Suprapubic skin (tissue), 4 donors: ENCODE results near the gene BMP10. TPM values are rescaled to one million over a fixed set of nuclear protein-coding genes. Genes with fewer than 3 reads are reported as not detected.

Experiments used
- DNase-seq, 2 donors: peaks; one replicate each; pipeline ENCODE4 v3.0.0-alpha.2; 2019; ENCODE audit warnings: low spot score in 2 of 2
- H3K27ac ChIP-seq: fragments of 200-600 bp; sonication (generic); one replicate; pipeline ENCODE4 v1.5.1; 2019
- H3K27me3 ChIP-seq: fragments of 200-600 bp; sonication (generic); one replicate; pipeline ENCODE4 v1.5.1; 2019
- H3K36me3 ChIP-seq: fragments of 200-600 bp; sonication (generic); one replicate; pipeline ENCODE4 v1.5.1; 2019
- H3K4me1 ChIP-seq: fragments of 200-600 bp; sonication (generic); one replicate; pipeline ENCODE4 v1.5.1; 2019
- H3K4me3 ChIP-seq: fragments of 200-600 bp; sonication (generic); one replicate; pipeline ENCODE4 v1.5.1; 2019; ENCODE audit warnings: mild to moderate bottlenecking
- H3K9me3 ChIP-seq: fragments of 200-600 bp; sonication (generic); one replicate; pipeline ENCODE4 v1.5.1; 2019
- CTCF ChIP-seq, 2 donors: fragments of 200-600 bp in 1 of 2; fragments of 450-650 bp in 1 of 2; sonication (generic) in 1 of 2; IDR thresholded peaks; one replicate each; pipeline ENCODE4 v1.5.1; 2016 to 2019; ENCODE audit warnings: antibody characterized with exemption in 2 of 2, mild to moderate bottlenecking in 1 of 2, moderate library complexity in 1 of 2
- EP300 ChIP-seq: sonication (generic); formaldehyde crosslinking; IDR thresholded peaks from one replicate; pipeline ENCODE4 v1.6.1; 2017; ENCODE audit warnings: antibody characterized with exemption
- POLR2A ChIP-seq, 2 donors: fragments of 450-650 bp; IDR thresholded peaks; one replicate each; pipeline ENCODE4 v1.6.1; 2017; ENCODE audit warnings: antibody characterized with exemption in 2 of 2, mild to moderate bottlenecking in 2 of 2, moderate library complexity in 2 of 2
- POLR2AphosphoS5 ChIP-seq, 3 donors: sonication (generic); formaldehyde crosslinking; IDR thresholded peaks; one replicate each; pipeline ENCODE4 v1.6.1; 2017; ENCODE audit warnings: antibody characterized with exemption in 3 of 3
- WGBS: methylation state at CpG from one replicate; pipeline ENCODE4 v1.1.5; 2018; 5-methylcytosine and 5-hydroxymethylcytosine counted together
- total RNA-seq, 4 donors: library from RNA; depleted of rRNA; stranded (reverse); fragments of >200 nt; gene quantifications; one replicate each; pipeline ENCODE4 v1.1.0, GENCODE V29; 2016

The BMP10 gene
- total RNA-seq, 4 donors from 2014 or later = not detected

GRCh38 chr2:68880213-68880612 is 9.0 kb upstream of the BMP10 start:
- TF ChIP-seq POLR2A (IDR thresholded peaks at IDR 0.05) = no peak
- Histone ChIP-seq H3K4me3 (no peak overlapping the region), H3K27me3 (no peaks in the 10 kb centered on the region), H3K9me3 (no peaks in the 10 kb centered on the region), H3K4me1 (no peaks in the 10 kb centered on the region), H3K27ac (no peak overlapping the region), H3K36me3 (no peaks in the 10 kb centered on the region)
- no peak for DNase-seq

GRCh38 chr2:68879296-68879695 is 8.1 kb upstream of the BMP10 start:
- DNase-seq = no peak
- TF ChIP-seq CTCF (IDR thresholded peaks at IDR 0.05) (no peak), POLR2AphosphoS5 (IDR thresholded peaks at IDR 0.05) (no peak), POLR2A (IDR thresholded peaks at IDR 0.05) (no peak)
- 84% methylated on average over 3 of the region's 3 CpGs for WGBS

GRCh38 chr2:68878753-68879152 is 7.6 kb upstream of the BMP10 start:
- Histone ChIP-seq H3K9me3 (no peaks in the 10 kb centered on the region), H3K36me3 (no peaks in the 10 kb centered on the region), H3K4me1 (no peaks in the 10 kb centered on the region), H3K27ac (no peak overlapping the region), H3K27me3 (no peaks in the 10 kb centered on the region), H3K4me3 (no peak overlapping the region)
- WGBS = 89% methylated on average over 2 of the region's 2 CpGs
- DNase-seq = no peak
- TF ChIP-seq CTCF (IDR thresholded peaks at IDR 0.05) = no peak
- no peak for TF ChIP-seq EP300
- TF ChIP-seq POLR2A (IDR thresholded peaks at IDR 0.05) = no peak

More at GRCh38 chr2:68879296-68879695, 8.1 kb upstream of the BMP10 start:
- Histone ChIP-seq H3K36me3 (no peaks in the 10 kb centered on the region), H3K4me3 (no peak overlapping the region), H3K27ac (no peak overlapping the region), H3K4me1 (no peaks in the 10 kb centered on the region), H3K9me3 (no peaks in the 10 kb centered on the region), H3K27me3 (no peaks in the 10 kb centered on the region)

GRCh38 chr2:68878071-68878711 is 7.0 kb upstream of the BMP10 start:
- no peak for DNase-seq
- H3K4me3 ChIP-seq = no peak overlapping the region
- no peaks in the 10 kb centered on the region for H3K9me3 ChIP-seq
- 65% methylated on average over 6 of the region's 6 CpGs for WGBS
- no peak overlapping the region for H3K27ac ChIP-seq
- no peaks in the 10 kb centered on the region for H3K27me3 ChIP-seq
- no peaks in the 10 kb centered on the region for H3K36me3 ChIP-seq
- H3K4me1 ChIP-seq = no peaks in the 10 kb centered on the region
- TF ChIP-seq EP300 (no peak), CTCF (IDR thresholded peaks at IDR 0.05) (no peak), POLR2A (IDR thresholded peaks at IDR 0.05) (no peak), POLR2AphosphoS5 (IDR thresholded peaks at IDR 0.05) (no peak)

GRCh38 chr2:68877079-68877772 is 6.0 kb upstream of the BMP10 start:
- H3K9me3 ChIP-seq = no peaks in the 10 kb centered on the region
- H3K36me3 ChIP-seq = no peaks in the 10 kb centered on the region
- no peak overlapping the region for H3K27ac ChIP-seq
- no peak for DNase-seq
- WGBS = 81% methylated on average over 3 of the region's 3 CpGs
- no peaks in the 10 kb centered on the region for H3K4me1 ChIP-seq
- no peaks in the 10 kb centered on the region for H3K27me3 ChIP-seq
- TF ChIP-seq POLR2AphosphoS5 (IDR thresholded peaks at IDR 0.05) (no peak), EP300 (no peak), CTCF (IDR thresholded peaks at IDR 0.05) (no peak), POLR2A (IDR thresholded peaks at IDR 0.05) (no peak)
- H3K4me3 ChIP-seq = no peak overlapping the region
